Measurements from ENCODE around the gene UBAC2. TPM values are rescaled to one million over a fixed set of nuclear protein-coding genes. Genes with fewer than 3 reads are reported as not detected.
A peak's percentile ranks its signal among the peaks of the same experiment; 100 is the strongest.
"Not testable (repeated sequence)": the region's sequence is repeated elsewhere in the genome, so short reads cannot be mapped to it uniquely, and the experiment has no call there.

The UBAC2 gene
- total RNA-seq, 2 experiments from 2014 or later = 52.8 to 60.8 TPM

GRCh38 chr13:99383946-99384345, 183.3 kb downstream of the UBAC2 start:
- peak overlapping the region; percentile 4 for H3K27ac Mint-ChIP-seq
- H3K4me3 Mint-ChIP-seq = no peak overlapping the region
- CTCF ChIA-PET = interaction anchor here (0.5 to 12.4 kb wide), 4 partner anchors 31 to 153 kb away, joined by 3 to 208 read pairs (median 92); no protein-coding TSS in a partner anchor
- no peaks in the 10 kb centered on the region for H3K27me3 Mint-ChIP-seq
- no peaks in the 10 kb centered on the region for H3K9me3 Mint-ChIP-seq (ENCODE audit: low read depth)
- DNase-seq = peak; percentile 39
- H3K4me1 Mint-ChIP-seq = peaks cover 67% of the 10 kb centered on the region
- H3K36me3 Mint-ChIP-seq = peaks cover 26% of the 10 kb centered on the region
- ATAC-seq = peak; percentile 10

GRCh38 chr13:99384468-99384867, 183.8 kb downstream of the UBAC2 start:
- CTCF ChIA-PET = interaction anchor here (0.5 to 12.4 kb wide), 4 partner anchors 32 to 154 kb away, joined by 3 to 208 read pairs (median 92); no protein-coding TSS in a partner anchor
- H3K4me3 Mint-ChIP-seq = no peak overlapping the region
- H3K36me3 Mint-ChIP-seq = peaks cover 21% of the 10 kb centered on the region
- DNase-seq (peak; percentile 42), ATAC-seq (no peak)
- H3K27ac Mint-ChIP-seq = no peak overlapping the region
- no peaks in the 10 kb centered on the region for H3K9me3 Mint-ChIP-seq (ENCODE audit: low read depth)
- no peaks in the 10 kb centered on the region for H3K27me3 Mint-ChIP-seq
- H3K4me1 Mint-ChIP-seq = peaks cover 63% of the 10 kb centered on the region

- Mint-ChIP-seq H3K4me3 (no peak overlapping the region), H3K27ac (no peak overlapping the region), H3K36me3 (peaks cover 18% of the 10 kb centered on the region), H3K4me1 (peaks cover 57% of the 10 kb centered on the region), H3K9me3 (ENCODE audit: low read depth) (no peaks in the 10 kb centered on the region), H3K27me3 (no peaks in the 10 kb centered on the region)
- ATAC-seq (no peak), DNase-seq (peak; percentile 39)
- CTCF ChIA-PET = interaction anchor here (4.7 to 12.4 kb wide), 3 partner anchors 33 to 115 kb away, joined by 29 to 208 read pairs (median 178); no protein-coding TSS in a partner anchor
Measured at GRCh38 chr13:99385161-99385560, 184.5 kb downstream of the UBAC2 start.

GRCh38 chr13:99385940-99386339, 185.3 kb downstream of the UBAC2 start:
- CTCF ChIA-PET = interaction anchor here (1.4 to 12.4 kb wide), 10 partner anchors 10 to 116 kb away, joined by 7 to 208 read pairs (median 13); no protein-coding TSS in a partner anchor
- Mint-ChIP-seq H3K4me3 (no peak overlapping the region), H3K27me3 (no peaks in the 10 kb centered on the region), H3K36me3 (peaks cover 16% of the 10 kb centered on the region), H3K4me1 (peaks cover 49% of the 10 kb centered on the region), H3K9me3 (ENCODE audit: low read depth) (no peaks in the 10 kb centered on the region), H3K27ac (no peak overlapping the region)
- ATAC-seq = no peak
- DNase-seq = peak; percentile 14

GRCh38 chr13:99386495-99386894, 185.8 kb downstream of the UBAC2 start:
- no peaks in the 10 kb centered on the region for H3K27me3 Mint-ChIP-seq
- CTCF ChIA-PET = interaction anchor here (0.6 to 12.4 kb wide), 22 partner anchors 11 to 311 kb away, joined by 3 to 208 read pairs (median 8); partner anchors contain the start of gene GPR18
- no peak overlapping the region for H3K4me3 Mint-ChIP-seq
- H3K9me3 Mint-ChIP-seq (ENCODE audit: low read depth) = no peaks in the 10 kb centered on the region
- peaks cover 11% of the 10 kb centered on the region for H3K36me3 Mint-ChIP-seq
- ATAC-seq (no peak), DNase-seq (peak; percentile 34)
- no peak overlapping the region for H3K27ac Mint-ChIP-seq
- peaks cover 44% of the 10 kb centered on the region for H3K4me1 Mint-ChIP-seq

- CTCF ChIA-PET = interaction anchor here (0.6 to 12.4 kb wide), 35 partner anchors 10 to 312 kb away, joined by 3 to 208 read pairs (median 5); partner anchors contain the start of genes GPR18 and TM9SF2
Measured at GRCh38 chr13:99386911-99387788, 186.5 kb downstream of the UBAC2 start.

GRCh38 chr13:99388334-99388923, 187.8 kb downstream of the UBAC2 start:
- peaks cover 24% of the 10 kb centered on the region for H3K4me1 Mint-ChIP-seq
- ATAC-seq = no peak
- peak; percentile 5 for DNase-seq

More at GRCh38 chr13:99386911-99387788, 186.5 kb downstream of the UBAC2 start:
- Mint-ChIP-seq H3K27ac (peak overlapping the region; percentile 25), H3K9me3 (ENCODE audit: low read depth) (no peaks in the 10 kb centered on the region), H3K4me3 (no peak overlapping the region), H3K4me1 (peaks cover 37% of the 10 kb centered on the region), H3K36me3 (peaks cover 11% of the 10 kb centered on the region), H3K27me3 (no peaks in the 10 kb centered on the region)
- DNase-seq (peak; percentile 87), ATAC-seq (peak; percentile 65)

GRCh38 chr13:99389094-99389493, 188.4 kb downstream of the UBAC2 start:
- H3K36me3 Mint-ChIP-seq = peaks cover 11% of the 10 kb centered on the region
- CTCF ChIA-PET = interaction anchor here (1.0 to 12.4 kb wide), 5 partner anchors 29 to 212 kb away, joined by 3 to 208 read pairs (median 7); no protein-coding TSS in a partner anchor
- DNase-seq; ATAC-seq; H3K4me3 Mint-ChIP-seq; H3K27me3 Mint-ChIP-seq; H3K27ac Mint-ChIP-seq; H3K9me3 Mint-ChIP-seq (ENCODE audit: low read depth): not testable (repeated sequence)
- H3K4me1 Mint-ChIP-seq = peaks cover 18% of the 10 kb centered on the region

More at GRCh38 chr13:99388334-99388923, 187.8 kb downstream of the UBAC2 start:
- H3K27me3 Mint-ChIP-seq = no peaks in the 10 kb centered on the region
- H3K4me3 Mint-ChIP-seq = no peak overlapping the region
- H3K36me3 Mint-ChIP-seq = peaks cover 11% of the 10 kb centered on the region
- CTCF ChIA-PET = interaction anchor here (0.7 to 12.4 kb wide), 24 partner anchors 8 to 212 kb away, joined by 3 to 208 read pairs (median 6); partner anchors contain the start of gene TM9SF2
- no peak overlapping the region for H3K27ac Mint-ChIP-seq
- no peaks in the 10 kb centered on the region for H3K9me3 Mint-ChIP-seq (ENCODE audit: low read depth)

- Mint-ChIP-seq H3K27ac (no peak overlapping the region), H3K4me3 (no peak overlapping the region), H3K4me1 (peaks cover 13% of the 10 kb centered on the region), H3K27me3 (no peaks in the 10 kb centered on the region), H3K9me3 (ENCODE audit: low read depth) (no peaks in the 10 kb centered on the region), H3K36me3 (peaks cover 11% of the 10 kb centered on the region)
- CTCF ChIA-PET = interaction anchor here (0.6 to 12.4 kb wide), 5 partner anchors 15 to 213 kb away, joined by 4 to 208 read pairs (median 7); no protein-coding TSS in a partner anchor
- ATAC-seq (no peak), DNase-seq (no peak)
Measured at GRCh38 chr13:99389520-99390304, 189.1 kb downstream of the UBAC2 start.

- Mint-ChIP-seq H3K4me3 (no peak overlapping the region), H3K27ac (no peak overlapping the region), H3K27me3 (no peaks in the 10 kb centered on the region), H3K4me1 (peaks cover 7% of the 10 kb centered on the region), H3K36me3 (peaks cover 9% of the 10 kb centered on the region), H3K9me3 (ENCODE audit: low read depth) (no peaks in the 10 kb centered on the region)
- CTCF ChIA-PET = interaction anchor here (1.6 to 12.4 kb wide), 2 partner anchors 14 to 45 kb away, joined by 4 to 208 read pairs; no protein-coding TSS in a partner anchor
- ATAC-seq (no peak), DNase-seq (no peak)
Measured at GRCh38 chr13:99390601-99391000, 189.9 kb downstream of the UBAC2 start.

- Mint-ChIP-seq H3K36me3 (peaks cover 6% of the 10 kb centered on the region), H3K27me3 (no peaks in the 10 kb centered on the region), H3K9me3 (ENCODE audit: low read depth) (no peaks in the 10 kb centered on the region), H3K4me1 (peaks cover 7% of the 10 kb centered on the region), H3K4me3 (no peak overlapping the region), H3K27ac (no peak overlapping the region)
- DNase-seq = no peak
- CTCF ChIA-PET = interaction anchor here (0.9 to 12.4 kb wide), 5 partner anchors 14 to 44 kb away, joined by 3 to 208 read pairs (median 3); no protein-coding TSS in a partner anchor
- ATAC-seq = no peak
Measured at GRCh38 chr13:99391781-99392469, 191.3 kb downstream of the UBAC2 start.

All from activated CD8-positive, alpha-beta memory T cell treated with anti-CD3 and anti-CD28 coated beads, Interleukin-2, amount 10 ng/mL, durations not matched to agents 7 days and 5 days (primary cell).